Activated CD8-positive, alpha-beta memory T cell treated with anti-CD3 and anti-CD28 coated beads for 24 hours (primary cell): ENCODE data around the gene SAMD4A.
"Not testable (repeated sequence)": the region's sequence is repeated elsewhere in the genome, so short reads cannot be mapped to it uniquely, and the experiment has no call there.

Experiments
- DNase-seq: peaks from one replicate; pipeline ENCODE4 v3.0.0-alpha.2; 2020

Gene SAMD4A

DNA sequence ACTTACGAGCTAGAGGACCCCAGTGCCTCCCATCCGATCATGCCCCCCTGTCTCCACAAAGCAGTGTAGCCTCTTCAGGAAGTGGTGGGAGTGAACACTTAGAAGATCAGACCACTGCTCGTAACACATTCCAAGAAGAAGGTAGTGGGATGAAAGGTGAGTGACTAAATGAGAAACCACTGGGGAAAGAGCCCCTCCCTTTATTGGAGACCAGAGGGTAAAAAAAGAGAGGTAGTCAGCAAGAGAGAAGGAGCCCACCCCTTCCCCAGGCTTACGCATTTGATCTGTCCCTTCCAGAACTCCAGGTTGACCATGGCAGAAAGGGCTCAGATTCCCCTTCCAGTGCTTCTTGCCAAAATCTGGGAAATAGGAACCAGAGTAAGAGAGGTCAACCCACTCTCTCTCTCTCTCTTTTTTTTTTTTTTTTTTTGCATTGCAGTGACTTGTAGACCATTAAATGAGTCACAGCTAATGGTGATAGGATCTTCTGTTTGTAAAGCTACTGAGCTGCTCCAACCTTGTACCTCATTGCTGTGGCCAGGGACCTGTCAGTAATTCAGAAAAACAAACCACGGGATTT lies 170.3 kb downstream of the SAMD4A start:
- DNase-seq = peak; percentile 76

DNA sequence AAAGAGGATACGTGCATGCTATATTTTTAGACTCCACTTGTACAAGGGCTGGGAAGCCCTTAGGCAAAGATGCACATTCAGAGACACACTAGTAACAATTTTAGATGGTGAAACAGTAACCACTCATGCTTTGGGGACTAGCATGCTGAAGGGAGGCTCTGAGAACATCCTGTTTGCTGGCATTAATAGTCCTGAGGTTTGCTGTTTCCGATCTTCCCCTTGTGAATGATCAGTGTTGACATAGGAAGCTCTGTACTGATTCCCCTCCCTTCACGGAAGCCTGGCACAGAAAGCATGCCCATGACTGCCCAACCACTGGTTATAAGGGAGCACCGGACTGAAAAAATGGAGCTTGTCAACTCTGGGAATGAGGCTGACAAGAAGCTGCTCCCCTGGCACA lies 171.1 kb downstream of the SAMD4A start:
- no peak for DNase-seq

DNA sequence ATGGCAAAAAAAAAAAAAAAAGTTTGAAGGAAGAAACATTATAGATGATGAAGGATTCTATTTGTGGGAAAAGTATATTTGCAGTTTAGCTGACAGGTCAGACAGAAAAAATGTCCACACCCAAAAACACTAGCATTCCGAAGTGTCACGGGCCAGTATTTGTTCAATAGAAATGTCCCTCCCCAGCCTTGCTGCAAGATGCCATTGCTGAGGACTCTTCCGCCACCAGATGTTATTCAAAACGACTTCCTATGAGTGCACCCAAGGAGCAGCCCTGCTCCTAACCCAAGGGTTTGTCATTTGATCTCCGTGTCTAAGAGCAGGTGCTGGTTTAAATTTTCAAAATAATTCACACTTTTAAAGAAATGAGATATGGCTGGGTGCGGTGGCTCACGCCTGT lies 172.6 kb downstream of the SAMD4A start:
- no peak for DNase-seq

DNA sequence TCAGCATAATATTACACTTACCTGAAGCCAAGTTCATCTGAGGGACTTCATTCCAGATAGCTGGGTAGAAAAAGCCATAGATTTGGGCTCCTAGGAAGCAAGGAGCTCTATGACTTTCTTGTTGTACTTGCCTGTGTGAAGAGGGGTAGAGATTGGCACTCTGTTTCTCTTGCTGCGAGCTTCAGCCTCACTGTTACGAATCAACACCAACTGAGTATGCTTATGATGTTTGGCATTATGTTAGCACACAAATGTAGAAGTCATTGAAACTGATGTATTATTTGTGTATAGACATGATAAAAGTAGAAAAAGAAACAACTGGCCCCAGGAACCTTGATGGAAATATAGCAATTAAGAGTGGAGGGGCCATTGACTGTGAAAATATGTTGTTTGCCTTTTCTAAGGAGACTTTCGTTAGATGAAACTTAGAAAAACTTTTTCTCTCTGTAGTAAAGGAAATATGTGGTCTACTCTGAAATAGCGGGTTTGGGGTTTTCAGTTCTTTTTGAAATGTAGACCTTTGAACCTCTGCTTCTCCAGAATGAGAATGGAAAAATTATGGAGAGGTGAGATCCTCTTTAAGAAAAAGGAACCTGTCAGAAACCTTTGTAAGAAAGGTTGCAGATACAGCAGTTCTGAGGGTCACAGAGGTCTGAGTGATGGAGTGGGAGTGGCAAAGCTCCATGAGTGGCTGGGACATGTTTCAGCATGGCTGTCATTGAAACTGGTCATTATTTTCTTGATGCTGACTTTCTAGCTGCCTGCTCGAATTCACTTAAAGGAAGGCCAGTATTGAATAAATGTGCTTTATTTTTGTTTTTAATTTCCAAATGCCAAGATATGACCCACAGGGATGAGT lies 175.8 kb downstream of the SAMD4A start:
- no peak for DNase-seq

DNA sequence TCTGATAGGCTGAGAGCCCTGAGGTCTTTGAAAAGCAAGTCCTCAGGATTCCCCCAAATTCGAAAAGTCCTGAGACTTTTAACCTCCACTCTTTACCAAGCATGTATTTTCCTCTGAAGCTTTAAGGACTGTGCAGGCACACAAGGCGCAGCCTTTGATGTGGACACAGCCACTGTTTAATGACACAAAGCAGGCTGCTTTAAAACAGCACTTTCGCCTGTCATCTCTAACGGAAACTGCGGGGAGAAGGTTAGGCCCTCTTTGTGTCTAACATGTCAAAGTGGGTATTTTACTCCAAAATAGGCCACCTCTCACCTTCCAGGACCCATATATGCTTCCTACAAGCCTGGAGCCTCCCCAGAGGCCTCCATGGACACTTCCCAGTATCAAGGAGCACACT lies 176.5 kb downstream of the SAMD4A start:
- no peak for DNase-seq

DNA sequence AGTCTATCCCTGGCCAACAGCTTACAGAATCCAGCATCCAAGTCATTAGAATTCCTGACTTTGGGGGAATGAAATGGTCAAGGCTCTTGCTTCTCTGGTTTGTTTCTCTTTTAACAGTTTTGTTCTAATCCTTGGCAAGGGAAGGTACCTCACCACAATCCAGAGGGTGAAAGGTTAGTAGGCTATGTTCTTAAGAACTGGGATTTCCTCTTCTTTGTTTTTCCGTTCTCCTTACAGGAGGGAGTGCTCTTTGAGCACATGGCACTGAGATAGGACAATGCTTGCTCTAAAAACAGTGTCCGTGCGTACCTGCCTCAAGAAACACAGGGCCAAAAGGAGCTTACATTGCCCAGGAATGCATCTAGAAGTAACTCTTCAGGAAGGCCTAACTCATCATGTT lies 179.1 kb downstream of the SAMD4A start:
- DNase-seq = no peak

DNA sequence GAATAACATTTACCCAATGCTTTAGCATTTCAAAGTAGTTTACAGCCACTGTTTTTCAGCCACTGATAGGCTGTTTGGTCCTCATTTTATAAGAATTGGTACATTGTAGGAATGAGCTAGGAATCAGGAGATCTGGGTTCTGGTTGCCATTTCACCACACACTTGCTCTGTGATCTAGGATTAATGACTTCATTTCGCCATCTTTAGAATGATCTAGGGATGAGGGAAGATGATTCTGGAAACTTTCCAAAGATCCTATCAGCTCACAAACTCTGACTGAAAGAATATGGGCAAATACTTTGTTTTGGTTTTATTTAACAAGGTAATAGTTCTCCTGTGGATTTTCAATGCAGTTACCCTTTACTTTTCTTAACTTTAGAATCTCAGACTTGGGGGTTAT lies 180.7 kb downstream of the SAMD4A start:
- no peak for DNase-seq

DNA sequence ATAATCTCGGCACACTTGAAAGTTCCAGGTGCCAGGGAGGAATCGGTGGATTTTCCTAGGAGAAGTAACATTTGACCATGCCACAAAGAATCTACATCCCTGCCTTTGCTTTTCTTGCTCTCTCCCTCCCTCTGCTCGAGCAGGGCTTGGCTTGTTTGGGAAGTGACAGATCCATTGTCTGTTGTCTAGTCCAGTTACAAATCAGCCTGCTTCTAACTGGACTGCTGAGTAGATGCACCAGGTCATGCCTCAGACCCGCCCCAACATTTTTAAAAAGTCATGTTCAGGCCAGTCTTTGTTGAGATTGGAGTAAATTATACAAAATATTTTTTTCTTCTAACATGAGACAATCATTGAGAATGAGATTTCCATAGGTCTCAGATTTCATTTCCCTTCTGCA lies 182.3 kb downstream of the SAMD4A start:
- no peak for DNase-seq

DNA sequence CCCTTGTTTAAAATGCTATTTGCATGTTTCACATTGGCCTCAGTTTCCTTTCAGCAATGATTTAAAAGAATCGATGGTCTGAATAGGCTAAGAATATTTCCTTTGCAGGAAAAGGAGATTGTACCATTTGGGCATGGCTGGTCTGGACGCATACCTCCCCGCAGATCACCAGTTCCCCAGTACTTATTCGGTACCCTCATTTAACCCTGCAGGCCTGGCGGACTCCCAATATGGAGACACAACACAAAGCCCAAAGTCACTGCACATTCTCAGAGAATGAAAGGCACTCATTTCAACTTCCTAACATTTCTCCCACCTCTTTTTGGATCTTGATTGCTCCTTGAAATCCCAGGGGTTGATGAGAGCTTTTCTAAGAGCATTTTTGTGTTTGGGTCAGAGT lies 182.8 kb downstream of the SAMD4A start:
- DNase-seq = no peak

DNA sequence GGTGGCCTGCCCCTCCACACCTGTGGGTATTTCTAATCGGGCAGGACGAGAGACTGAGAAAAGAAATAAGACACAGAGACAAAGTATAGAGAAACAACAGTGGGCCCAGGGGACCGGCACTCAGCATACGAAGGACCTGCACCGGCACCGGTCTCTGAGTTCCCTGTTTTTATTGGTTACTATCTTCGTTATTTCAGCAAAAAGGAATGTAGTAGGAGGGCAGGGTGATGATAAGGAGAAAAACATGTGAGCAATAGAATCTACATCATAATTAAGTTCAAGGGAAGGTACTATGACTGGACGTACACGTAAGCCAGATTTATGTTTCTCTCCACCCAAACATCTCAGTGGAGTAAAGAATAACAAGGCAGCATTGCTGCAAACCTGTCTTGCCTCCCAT lies 185.7 kb downstream of the SAMD4A start:
- not testable (repeated sequence) for DNase-seq

DNA sequence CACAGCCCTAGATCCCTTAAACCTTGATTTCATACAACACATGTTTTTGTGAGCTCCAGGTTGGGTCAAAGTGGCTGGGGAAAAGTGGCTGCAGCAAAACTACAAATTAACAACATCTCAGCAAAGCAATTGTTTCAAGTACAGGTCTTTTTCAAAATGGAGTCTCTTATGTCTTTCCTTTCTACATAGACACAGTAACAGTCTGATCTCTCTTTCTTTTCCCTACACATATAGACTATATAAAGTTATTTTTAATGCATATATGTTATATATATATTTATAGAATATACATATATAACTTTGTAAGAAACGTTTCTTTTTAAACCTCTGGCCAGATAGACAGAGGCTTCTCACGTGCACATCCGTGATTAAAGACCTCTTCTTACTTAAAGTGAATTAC lies 186.5 kb downstream of the SAMD4A start:
- not testable (repeated sequence) for DNase-seq

DNA sequence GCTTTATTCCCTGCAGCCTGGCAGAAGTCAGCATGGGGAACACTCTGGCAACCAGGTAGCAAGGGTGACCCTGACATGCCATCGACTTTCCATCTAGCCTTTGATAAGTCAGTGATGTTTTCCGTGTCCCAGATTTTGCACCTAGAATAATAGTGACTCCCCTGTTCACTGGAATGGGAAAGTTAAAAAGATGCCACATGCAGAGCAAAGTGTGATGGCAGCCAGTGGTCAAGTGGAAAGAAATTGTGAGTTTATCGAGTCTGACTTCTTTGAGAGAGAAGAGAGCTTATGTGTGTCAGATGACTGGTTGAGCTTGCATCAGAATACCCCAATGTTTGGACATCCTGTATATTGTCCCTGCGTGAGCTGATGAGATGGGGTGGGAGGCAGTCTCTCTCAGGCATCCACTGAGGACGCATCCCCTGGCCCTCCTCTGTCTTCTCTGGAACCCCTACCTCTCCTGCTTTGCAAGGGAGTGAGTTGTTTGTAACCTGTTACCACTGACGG lies 187.2 kb downstream of the SAMD4A start:
- DNase-seq = no peak

DNA sequence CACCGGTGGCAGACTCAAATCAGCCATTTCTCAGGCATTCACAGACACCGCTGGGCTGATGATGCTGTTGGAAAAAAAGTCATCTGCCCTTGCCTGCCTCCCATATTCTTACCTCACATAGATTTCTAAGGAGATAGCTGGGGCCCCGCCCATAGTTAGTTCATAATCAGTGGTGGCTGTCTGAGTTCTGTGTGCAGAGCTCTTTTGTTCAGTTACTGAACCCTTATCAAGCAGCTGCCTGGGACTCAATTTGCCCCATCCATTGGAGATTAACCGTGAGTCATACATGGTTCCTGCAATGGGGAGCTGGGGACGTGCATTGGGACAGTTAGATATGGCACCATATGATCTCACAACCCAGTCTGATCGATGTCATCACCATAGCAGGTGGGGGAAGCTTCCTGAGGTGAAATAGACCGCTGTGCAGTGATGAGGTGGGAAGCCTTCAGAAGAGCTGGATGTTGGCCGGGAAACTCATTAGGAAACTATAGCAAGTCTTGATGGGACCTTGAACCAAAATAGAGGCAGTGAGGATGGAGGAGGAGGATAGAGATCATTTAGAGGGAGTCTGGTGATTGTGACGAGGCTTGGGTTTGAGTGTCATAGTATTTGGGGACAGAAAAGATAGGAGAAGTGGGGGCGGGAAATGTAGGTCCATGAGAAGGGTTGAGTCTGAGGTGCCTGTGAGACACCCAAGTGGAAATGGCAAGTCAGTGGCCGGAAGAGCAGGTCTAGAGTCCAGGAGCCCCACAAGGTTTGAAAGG lies 187.9 kb downstream of the SAMD4A start:
- no peak for DNase-seq

DNA sequence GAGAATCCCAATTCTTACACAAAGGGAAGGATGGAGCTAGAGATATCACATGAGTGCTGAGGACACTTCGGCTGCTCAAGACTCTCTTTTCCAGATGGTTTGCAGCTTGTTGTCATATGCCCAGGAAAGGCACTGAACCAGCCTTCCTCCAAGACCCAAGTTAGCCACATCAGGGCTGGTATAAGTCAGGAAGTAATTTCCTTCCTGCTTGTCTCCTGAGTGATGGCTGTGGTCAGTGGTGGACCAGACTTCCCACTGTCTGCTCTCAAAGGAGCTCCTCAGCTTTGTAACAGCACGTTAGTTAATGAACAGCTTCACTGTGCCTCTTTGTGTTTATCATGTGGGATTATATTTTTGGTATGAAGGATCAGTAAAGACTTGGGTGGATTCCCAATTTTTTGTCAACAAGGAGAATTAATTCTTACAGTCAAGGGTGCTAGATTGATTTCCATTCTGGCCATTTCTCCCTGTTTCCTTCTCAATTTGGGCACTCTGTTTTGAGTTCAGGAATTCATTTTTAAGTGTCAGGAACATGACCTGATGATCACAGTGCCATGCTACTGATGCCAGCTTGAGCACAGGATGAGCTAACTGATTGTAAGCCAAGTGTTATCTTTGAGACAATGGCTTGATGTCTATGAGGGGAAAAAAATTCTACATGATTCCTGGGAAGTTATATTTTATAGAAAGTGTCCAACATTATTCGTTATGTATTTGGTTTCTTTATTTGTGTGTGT lies 189.9 kb downstream of the SAMD4A start:
- no peak for DNase-seq

DNA sequence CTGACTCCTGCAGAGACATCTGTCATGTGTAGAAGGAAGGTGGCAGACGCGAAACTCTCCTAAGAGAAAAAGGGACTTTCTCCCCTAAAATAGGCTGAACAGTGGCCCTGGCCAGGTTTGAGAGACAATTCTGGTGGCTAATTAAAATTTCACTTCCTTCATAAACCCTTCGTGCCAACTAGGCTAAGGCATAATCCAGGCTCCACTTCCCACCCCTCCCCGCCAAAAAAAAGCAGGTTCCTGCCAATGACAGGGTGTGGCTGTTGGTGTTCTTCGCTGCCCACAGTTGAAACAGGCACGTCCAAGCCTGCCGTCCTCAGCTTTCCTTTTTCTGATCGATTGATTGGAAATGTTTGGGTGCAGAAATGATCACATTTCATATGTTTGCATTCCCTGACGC lies 191.1 kb downstream of the SAMD4A start:
- no peak for DNase-seq

DNA sequence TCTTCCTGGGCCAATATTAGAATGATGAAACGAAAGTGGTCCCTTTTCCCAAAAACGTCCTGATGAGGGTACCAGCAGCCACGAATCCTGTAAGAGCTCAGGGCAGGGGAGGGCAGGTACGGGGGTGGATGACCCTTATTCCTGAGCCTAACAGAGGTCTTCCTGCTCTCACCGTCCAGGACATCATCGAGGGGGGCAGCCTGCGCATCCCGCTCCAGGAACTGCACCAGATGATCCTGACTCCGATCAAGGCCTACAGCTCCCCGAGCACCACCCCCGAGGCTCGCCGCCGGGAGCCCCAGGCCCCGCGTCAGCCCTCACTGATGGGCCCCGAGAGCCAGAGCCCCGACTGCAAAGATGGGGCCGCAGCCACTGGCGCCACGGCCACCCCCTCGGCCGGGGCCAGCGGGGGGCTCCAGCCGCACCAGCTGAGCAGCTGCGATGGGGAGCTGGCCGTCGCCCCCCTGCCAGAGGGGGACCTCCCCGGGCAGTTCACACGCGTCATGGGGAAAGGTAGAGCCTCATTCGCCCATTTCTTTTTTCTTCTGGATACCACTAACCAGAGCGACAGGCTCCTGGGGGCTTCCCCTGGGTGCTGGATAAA lies 193.2 kb downstream of the SAMD4A start:
- DNase-seq = no peak

DNA sequence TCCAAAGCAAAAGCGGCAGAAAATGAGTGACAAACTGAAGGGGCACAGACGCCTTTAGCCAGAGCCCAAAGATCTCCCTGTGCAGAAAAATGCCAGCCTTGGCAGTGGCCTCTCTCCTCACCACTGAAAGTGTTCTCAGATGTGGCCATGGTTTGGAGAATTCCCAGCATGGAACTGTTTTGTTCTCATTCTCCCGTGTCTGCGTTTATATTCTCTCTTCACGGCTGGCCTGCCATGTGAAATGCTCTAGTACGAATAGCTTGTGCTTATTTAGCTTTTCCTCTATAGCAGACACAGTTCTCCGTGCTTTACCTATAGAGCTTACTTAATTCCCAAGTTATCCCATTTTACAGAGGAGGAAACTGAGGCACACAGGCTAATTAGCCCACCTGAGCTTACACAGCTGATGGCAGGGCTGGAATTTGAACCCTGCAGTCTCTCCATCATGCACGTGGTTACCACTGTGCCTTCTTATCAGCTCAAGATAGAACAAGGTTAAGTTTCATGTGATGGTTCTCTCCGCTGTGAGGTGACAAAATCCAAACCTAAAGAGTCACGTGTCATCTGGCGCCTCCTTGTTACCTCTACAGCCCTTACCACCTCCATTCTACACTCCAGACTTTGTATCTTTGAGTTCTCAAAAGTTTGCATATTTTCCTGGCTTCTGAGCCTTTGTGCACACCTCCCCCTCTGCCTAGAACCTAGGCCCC lies 194.1 kb downstream of the SAMD4A start:
- DNase-seq = no peak

DNA sequence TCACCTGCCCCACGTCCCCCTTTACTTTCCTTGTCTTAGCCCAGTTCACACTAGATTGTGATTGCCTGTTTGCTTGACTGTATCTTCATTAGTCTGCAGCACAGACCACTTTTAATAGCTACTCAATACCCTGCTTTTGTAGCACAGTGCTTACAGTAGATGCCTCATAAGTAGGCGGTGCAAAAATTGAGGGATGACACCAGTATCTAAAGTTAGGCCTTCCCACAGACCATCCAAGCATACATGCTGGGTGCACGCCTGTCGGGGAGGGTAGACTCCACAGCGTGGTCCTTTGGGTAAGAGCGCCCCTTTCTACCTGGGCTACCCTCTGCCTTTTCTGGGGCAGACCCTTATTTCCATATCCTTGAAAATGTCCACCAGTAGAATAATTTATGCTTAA lies 194.9 kb downstream of the SAMD4A start:
- DNase-seq = no peak

DNA sequence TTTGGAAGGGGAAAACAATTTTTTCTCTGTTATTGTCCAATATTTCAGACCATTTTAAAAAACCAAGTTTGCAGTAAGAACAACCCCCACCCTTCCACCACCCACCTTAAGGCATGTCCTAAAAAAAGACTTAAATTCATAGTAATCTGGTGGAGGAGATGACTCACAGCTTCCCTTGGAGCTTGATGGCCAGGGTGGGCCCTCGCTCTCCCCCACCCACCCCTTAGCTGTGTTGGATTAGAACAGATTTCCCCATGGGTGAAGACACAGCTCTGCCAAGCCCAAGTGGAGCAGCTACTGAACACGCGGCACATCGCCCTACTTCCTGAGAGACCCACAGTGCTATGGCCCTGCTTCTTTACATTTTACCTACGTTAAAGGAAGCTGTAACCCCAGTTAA lies 195.4 kb downstream of the SAMD4A start:
- no peak for DNase-seq

DNA sequence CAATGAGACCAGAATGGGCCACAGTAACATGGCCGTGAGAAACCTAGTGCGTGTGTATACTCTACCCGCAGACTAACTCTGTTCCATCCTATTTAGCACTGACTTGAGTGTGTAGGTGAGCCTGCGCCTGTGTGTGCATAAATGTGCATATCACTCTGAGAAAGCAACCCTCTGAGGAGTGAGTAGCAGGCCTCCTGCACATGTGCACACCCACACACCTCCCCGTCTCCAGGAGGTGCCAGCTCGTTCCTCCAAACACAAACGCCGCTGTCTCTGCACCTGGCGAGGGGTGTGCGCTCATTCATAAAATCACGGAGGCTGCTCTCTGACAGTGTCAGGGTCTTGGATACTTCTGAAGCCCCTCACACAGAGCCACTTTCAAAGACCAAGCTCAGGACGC lies 196.8 kb downstream of the SAMD4A start:
- DNase-seq = no peak

DNA sequence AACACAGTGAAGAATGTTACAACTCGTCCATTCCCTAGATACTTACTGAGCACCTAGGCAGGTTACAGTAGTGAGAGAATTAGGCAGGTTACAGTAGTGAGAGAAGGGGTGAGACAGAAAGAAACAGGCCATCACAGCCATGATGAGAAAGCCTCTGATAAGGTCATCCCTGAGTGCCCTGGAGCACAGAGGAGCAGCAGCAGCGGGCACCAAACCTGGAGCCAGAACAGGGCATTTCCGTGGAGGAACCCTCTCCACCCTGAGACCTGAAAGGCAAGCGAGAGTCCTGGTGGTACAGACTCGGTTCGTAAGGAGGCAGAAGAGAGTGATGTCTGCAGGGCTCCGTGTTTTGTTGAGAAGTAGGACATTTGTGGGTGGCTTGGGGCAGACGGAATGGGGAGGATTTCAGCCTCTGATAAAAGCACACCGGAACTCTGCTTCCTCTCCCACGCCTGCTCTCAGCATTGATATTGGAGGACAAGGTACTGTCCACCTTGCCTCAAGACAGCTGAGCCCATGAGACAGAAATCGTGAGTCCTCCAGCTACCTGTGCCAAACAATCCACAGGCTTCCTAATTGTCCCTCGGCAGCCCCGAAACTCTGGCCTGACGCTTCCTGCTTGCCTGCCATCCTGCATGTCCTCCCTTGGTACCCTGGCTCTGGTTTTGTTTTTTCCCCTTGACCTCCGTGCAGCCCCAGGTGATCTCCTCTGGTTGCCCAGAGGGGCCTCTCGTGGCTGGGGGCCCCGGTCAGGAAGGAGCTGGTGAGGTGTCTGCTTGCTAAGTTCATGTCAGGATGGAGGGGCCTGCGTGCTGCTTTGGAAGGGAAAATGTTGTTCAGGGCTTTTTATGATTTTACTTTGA lies 199.6 kb downstream of the SAMD4A start:
- no peak for DNase-seq
